HepG2 (cell line): ENCODE results near the gene FIBCD1. TPM values are rescaled to one million over a fixed set of nuclear protein-coding genes. Genes with fewer than 3 reads are reported as not detected.

Experiments
- CEBPG ChIP-seq: IDR thresholded peaks from 2 replicates; pipeline ENCODE4 v1.6.1; 2016
- PITX1 ChIP-seq: sonication (generic); formaldehyde crosslinking; IDR thresholded peaks from 2 replicates; pipeline ENCODE4 v1.5.1; 2020; ENCODE audit warnings: mild to moderate bottlenecking, missing genetic modification reagents
- PRDM15 ChIP-seq: sonication (generic); formaldehyde crosslinking; IDR thresholded peaks from 2 replicates; pipeline ENCODE4 v1.4.0; 2020; ENCODE audit warnings: missing genetic modification reagents
- RFXAP ChIP-seq: sonication (generic); formaldehyde crosslinking; IDR thresholded peaks from 2 replicates; pipeline ENCODE4 v1.4.0; 2020; ENCODE audit warnings: missing genetic modification reagents, borderline replicate concordance
- TRIM24 ChIP-seq: sonication (generic); formaldehyde crosslinking; IDR thresholded peaks from 2 replicates; pipeline ENCODE4 v1.8.0; 2022; ENCODE audit warnings: mild to moderate bottlenecking, missing genetic modification reagents
- ZNF777 ChIP-seq: sonication (generic); formaldehyde crosslinking; IDR thresholded peaks from 2 replicates; pipeline ENCODE4 v1.4.0; 2020; ENCODE audit warnings: missing genetic modification reagents
- polyA plus RNA-seq, 8 experiments: library from polyadenylated mRNA; depleted of rRNA in 3 of 8; stranded (reverse) in 7 of 8; unstranded in 1 of 8; fragments of >200 nt; fragmentation: Illumina TruSeq in 4 of 8; extraction: Trizol in 4 of 8; gene quantifications; 2 replicates each; pipeline versions ENCODE4 v1.2.1 to v1.2.3, GENCODE V29; 2011 to 2016; ENCODE audit warnings: low read depth in 4 of 8, missing spikeins in 1 of 8, mixed read lengths in 1 of 8; ENCODE audit not compliant: insufficient read depth in 1 of 8
- total RNA-seq, 5 experiments: library from RNA; depleted of rRNA; stranded (reverse); fragments of >200 nt; fragmentation: Illumina TruSeq; extraction: Trizol; gene quantifications; 2 replicates each; pipeline ENCODE4 v1.2.3, GENCODE V29; 2016; ENCODE audit warnings: low read depth in 1 of 5
- TF ChIP-seq, protein P1 (sequence below): sonication (generic); formaldehyde crosslinking; IDR thresholded peaks from 2 replicates; pipeline ENCODE4 v1.8.0; 2022; ENCODE audit warnings: mild to moderate bottlenecking, missing genetic modification reagents
- TF ChIP-seq, protein P2 (sequence below): sonication (generic); formaldehyde crosslinking; IDR thresholded peaks from 2 replicates; pipeline ENCODE4 v1.5.1; 2020; ENCODE audit warnings: mild to moderate bottlenecking, missing genetic modification reagents, moderate library complexity

FIBCD1 gene
- total and polyA plus RNA-seq, 2 of the 13 experiments (the other 11 are each of a cell fraction or from before 2014, with no cell fraction given): 0.55 to 0.89 TPM

DNA sequence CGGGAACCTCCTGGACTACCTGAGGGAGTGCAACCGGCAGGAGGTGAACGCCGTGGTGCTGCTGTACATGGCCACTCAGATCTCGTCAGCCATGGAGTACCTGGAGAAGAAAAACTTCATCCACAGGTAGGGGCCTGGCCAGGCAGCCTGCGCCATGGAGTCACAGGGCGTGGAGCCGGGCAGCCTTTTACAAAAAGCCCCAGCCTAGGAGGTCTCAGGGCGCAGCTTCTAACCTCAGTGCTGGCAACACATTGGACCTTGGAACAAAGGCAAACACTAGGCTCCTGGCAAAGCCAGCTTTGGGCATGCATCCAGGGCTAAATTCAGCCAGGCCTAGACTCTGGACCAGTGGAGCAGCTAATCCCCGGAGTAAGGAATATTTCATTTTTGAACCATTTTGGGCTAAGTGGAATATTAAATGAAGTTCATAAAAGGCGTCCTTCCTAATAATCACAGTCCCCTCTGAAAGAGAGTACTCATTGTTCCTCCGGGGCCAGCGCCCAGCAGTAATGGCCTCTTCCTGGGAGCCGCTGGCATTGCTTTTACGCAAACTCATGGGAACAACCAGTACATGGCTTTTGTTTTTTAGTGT is 66.0 kb downstream of the FIBCD1 start (continued):
- peak; percentile 61; the same call in 1 of the 2 replicates for TF ChIP-seq PRDM15
- no peak for TF ChIP-seq TRIM24 (CRISPR knock-in tag)
- peak; percentile 47; the same call in 1 of the 2 replicates for TF ChIP-seq PITX1 (CRISPR knock-in tag)
- 0 out of 2 replicates have a peak, but pooled peaks have one; percentile 51 for TF ChIP-seq RFXAP (CRISPR knock-in tag)
- TF ChIP-seq, protein P1, sequence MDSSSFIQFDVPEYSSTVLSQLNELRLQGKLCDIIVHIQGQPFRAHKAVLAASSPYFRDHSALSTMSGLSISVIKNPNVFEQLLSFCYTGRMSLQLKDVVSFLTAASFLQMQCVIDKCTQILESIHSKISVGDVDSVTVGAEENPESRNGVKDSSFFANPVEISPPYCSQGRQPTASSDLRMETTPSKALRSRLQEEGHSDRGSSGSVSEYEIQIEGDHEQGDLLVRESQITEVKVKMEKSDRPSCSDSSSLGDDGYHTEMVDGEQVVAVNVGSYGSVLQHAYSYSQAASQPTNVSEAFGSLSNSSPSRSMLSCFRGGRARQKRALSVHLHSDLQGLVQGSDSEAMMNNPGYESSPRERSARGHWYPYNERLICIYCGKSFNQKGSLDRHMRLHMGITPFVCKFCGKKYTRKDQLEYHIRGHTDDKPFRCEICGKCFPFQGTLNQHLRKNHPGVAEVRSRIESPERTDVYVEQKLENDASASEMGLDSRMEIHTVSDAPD (CRISPR knock-in tag): peak; percentile 94
- TF ChIP-seq ZNF777: 0 out of 2 replicates have a peak, but pooled peaks have one; percentile 18
- TF ChIP-seq, protein P2, sequence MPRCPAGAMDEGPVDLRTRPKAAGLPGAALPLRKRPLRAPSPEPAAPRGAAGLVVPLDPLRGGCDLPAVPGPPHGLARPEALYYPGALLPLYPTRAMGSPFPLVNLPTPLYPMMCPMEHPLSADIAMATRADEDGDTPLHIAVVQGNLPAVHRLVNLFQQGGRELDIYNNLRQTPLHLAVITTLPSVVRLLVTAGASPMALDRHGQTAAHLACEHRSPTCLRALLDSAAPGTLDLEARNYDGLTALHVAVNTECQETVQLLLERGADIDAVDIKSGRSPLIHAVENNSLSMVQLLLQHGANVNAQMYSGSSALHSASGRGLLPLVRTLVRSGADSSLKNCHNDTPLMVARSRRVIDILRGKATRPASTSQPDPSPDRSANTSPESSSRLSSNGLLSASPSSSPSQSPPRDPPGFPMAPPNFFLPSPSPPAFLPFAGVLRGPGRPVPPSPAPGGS (CRISPR knock-in tag): no peak
- TF ChIP-seq CEBPG (CRISPR knock-in tag): 0 out of 2 replicates have a peak, but pooled peaks have one; percentile 12
